HG02981 (cell line): ENCODE measurements around the gene OR1J4.

ENCODE experiments used
- ATAC-seq: cut with Tn5 transposase; IDR thresholded peaks from one replicate; pipeline ENCODE4 v1.9.1; 2021; ENCODE audit warnings: mild to moderate bottlenecking, moderate library complexity; ENCODE audit not compliant: unreplicated experiment

OR1J4 gene

DNA sequence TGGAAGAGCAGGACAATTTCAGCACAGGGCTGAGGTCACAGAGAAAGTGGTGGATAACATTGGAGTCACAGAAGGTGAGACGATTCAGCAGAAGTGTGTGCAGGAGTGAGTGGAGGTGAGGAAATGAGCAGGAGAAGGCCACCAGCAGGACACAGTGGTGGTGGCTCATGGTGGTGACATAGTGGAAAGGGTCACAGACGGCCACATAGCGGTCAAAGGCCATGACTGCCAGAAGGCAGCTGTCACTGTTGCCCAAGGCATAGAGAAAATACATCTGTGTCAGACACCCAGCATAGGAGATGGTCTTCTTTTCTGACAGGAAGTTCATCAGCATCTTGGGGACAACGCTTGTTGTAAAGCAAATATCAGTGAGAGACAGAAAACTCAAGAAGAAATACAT lies 49.0 kb downstream of the OR1J4 start:
- no peak for ATAC-seq
